Nephron progenitor cell (in vitro differentiated cells): ENCODE results near the gene FGD3.

ENCODE experiments used
- DNase-seq: peaks from one replicate; pipeline ENCODE4 v3.0.0; 2021
- H3K27ac Mint-ChIP-seq: 2 replicates; pipeline ENCODE4 v1.8.0; 2021; ENCODE audit warnings: mild to moderate bottlenecking, moderate library complexity, mixed read lengths
- H3K27me3 Mint-ChIP-seq: 2 replicates; pipeline ENCODE4 v1.8.0; 2021; ENCODE audit warnings: mild to moderate bottlenecking, low read depth, mixed read lengths; ENCODE audit not compliant: poor library complexity
- H3K36me3 Mint-ChIP-seq: 2 replicates; pipeline ENCODE4 v1.8.0; 2021; ENCODE audit warnings: low read depth, mixed read lengths
- H3K4me1 Mint-ChIP-seq: 2 replicates; pipeline ENCODE4 v1.8.0; 2021; ENCODE audit warnings: mixed read lengths
- H3K4me3 Mint-ChIP-seq: 2 replicates; pipeline ENCODE4 v1.8.0; 2021; ENCODE audit warnings: mild to moderate bottlenecking, moderate library complexity, mixed read lengths
- H3K9me3 Mint-ChIP-seq: 2 replicates; pipeline ENCODE4 v1.8.0; 2021; ENCODE audit warnings: mild to moderate bottlenecking, moderate library complexity, mixed read lengths
- CTCF ChIP-seq: fragments of 200-600 bp; sonication (generic); IDR thresholded peaks from 2 replicates; pipeline ENCODE4 v1.5.0; 2021; ENCODE audit warnings: antibody characterized with exemption

FGD3 gene

GRCh38 chr9:92944921-92945320 is 2.4 kb upstream of the FGD3 start:
- Mint-ChIP-seq H3K36me3 (peaks cover 9% of the 10 kb centered on the region), H3K27ac (no peak overlapping the region), H3K4me1 (peaks cover 20% of the 10 kb centered on the region), H3K4me3 (no peak overlapping the region), H3K27me3 (no peaks in the 10 kb centered on the region), H3K9me3 (peaks cover 18% of the 10 kb centered on the region)
- TF ChIP-seq CTCF = no peak
- DNase-seq = no peak

GRCh38 chr9:92945796-92946195 is 1.5 kb upstream of the FGD3 start:
- no peaks in the 10 kb centered on the region for H3K27me3 Mint-ChIP-seq
- H3K4me3 Mint-ChIP-seq = no peak overlapping the region
- peaks cover 18% of the 10 kb centered on the region for H3K9me3 Mint-ChIP-seq
- no peak for DNase-seq
- peaks cover 9% of the 10 kb centered on the region for H3K36me3 Mint-ChIP-seq
- H3K27ac Mint-ChIP-seq = no peak overlapping the region
- peaks cover 20% of the 10 kb centered on the region for H3K4me1 Mint-ChIP-seq
- no peak for TF ChIP-seq CTCF

GRCh38 chr9:92948038-92948534 is 763 bp downstream of the FGD3 start:
- Mint-ChIP-seq H3K36me3 (peaks cover 9% of the 10 kb centered on the region), H3K27me3 (peaks cover 4% of the 10 kb centered on the region), H3K27ac (no peak overlapping the region), H3K4me1 (peaks cover 20% of the 10 kb centered on the region), H3K4me3 (peak overlapping the region; percentile 90), H3K9me3 (peaks cover 18% of the 10 kb centered on the region)
- no peak for TF ChIP-seq CTCF
- no peak for DNase-seq

GRCh38 chr9:92948632-92949031 is 1.3 kb downstream of the FGD3 start:
- Mint-ChIP-seq H3K9me3 (peaks cover 18% of the 10 kb centered on the region), H3K27ac (no peak overlapping the region), H3K27me3 (peaks cover 4% of the 10 kb centered on the region), H3K4me1 (peaks cover 20% of the 10 kb centered on the region), H3K4me3 (peak overlapping the region; percentile 90), H3K36me3 (peaks cover 9% of the 10 kb centered on the region)
- TF ChIP-seq CTCF = no peak
- no peak for DNase-seq

- Mint-ChIP-seq H3K9me3 (peaks cover 18% of the 10 kb centered on the region), H3K27me3 (peaks cover 4% of the 10 kb centered on the region), H3K27ac (no peak overlapping the region), H3K4me1 (peaks cover 20% of the 10 kb centered on the region), H3K36me3 (peaks cover 9% of the 10 kb centered on the region), H3K4me3 (no peak overlapping the region)
- DNase-seq = no peak
- TF ChIP-seq CTCF = no peak
Measured at GRCh38 chr9:92949266-92949982, 2.1 kb downstream of the FGD3 start.

GRCh38 chr9:92950359-92950955 is 3.1 kb downstream of the FGD3 start:
- H3K9me3 Mint-ChIP-seq = peaks cover 9% of the 10 kb centered on the region
- H3K27me3 Mint-ChIP-seq = peaks cover 4% of the 10 kb centered on the region
- no peak for DNase-seq
- H3K36me3 Mint-ChIP-seq = peaks cover 6% of the 10 kb centered on the region
- H3K4me3 Mint-ChIP-seq = no peak overlapping the region
- TF ChIP-seq CTCF = no peak
- no peak overlapping the region for H3K27ac Mint-ChIP-seq
- peaks cover 20% of the 10 kb centered on the region for H3K4me1 Mint-ChIP-seq
